Nephron (organoid): ENCODE measurements around the gene SCMH1.
A peak's percentile ranks its signal among the peaks of the same experiment; 100 is the strongest.

Source experiments
- H3K27ac Mint-ChIP-seq, 3 experiments: 2 replicates each; pipeline ENCODE4 v1.8.0; 2020; ENCODE audit warnings: mixed read lengths in 3 of 3, mild to moderate bottlenecking in 2 of 3, moderate library complexity in 1 of 3
- H3K27me3 Mint-ChIP-seq: 2 replicates; pipeline ENCODE4 v1.8.0; 2021; ENCODE audit warnings: low read depth, mild to moderate bottlenecking, moderate library complexity, mixed read lengths
- H3K36me3 Mint-ChIP-seq: 2 replicates; pipeline ENCODE4 v1.8.0; 2020; ENCODE audit warnings: low read depth, mixed read lengths
- H3K4me1 Mint-ChIP-seq: 2 replicates; pipeline ENCODE4 v1.8.0; 2020; ENCODE audit warnings: mixed read lengths
- H3K4me3 Mint-ChIP-seq, 3 experiments: 2 replicates each; pipeline ENCODE4 v1.8.0; 2020; ENCODE audit warnings: mild to moderate bottlenecking in 3 of 3, mixed read lengths in 3 of 3, moderate library complexity in 2 of 3
- H3K9me3 Mint-ChIP-seq: 2 replicates; pipeline ENCODE4 v1.8.0; 2020; ENCODE audit warnings: mixed read lengths
- TF ChIP-seq, protein P1 (sequence below), 3 experiments: fragments of 200-600 bp; sonication (generic); IDR thresholded peaks; one replicate each; pipeline ENCODE4 v1.5.0; 2021; ENCODE audit warnings: antibody characterized with exemption in 3 of 3; ENCODE audit not compliant: unreplicated experiment in 3 of 3

Gene SCMH1

DNA sequence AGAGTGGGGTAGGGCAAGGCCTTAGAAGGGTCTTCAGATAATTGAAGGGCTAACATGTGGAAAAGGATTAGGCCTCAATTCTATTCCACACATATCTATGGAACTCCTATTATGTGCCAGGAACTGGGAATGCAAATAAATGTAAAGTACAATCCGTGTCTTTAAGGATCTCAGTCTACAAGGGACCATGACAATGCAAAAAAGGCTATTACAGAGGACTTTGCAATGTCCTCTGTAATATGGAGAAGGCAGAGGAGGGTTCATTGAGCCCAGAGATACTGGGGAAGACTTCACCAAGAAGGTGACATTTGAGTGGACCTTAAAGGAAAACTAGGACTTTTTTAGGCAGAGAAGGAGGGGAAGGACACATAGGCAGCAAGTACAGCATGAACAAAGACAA is 4.5 kb upstream of the SCMH1 start:
- Mint-ChIP-seq H3K27ac (no peak overlapping the region), H3K27me3 (peaks cover 11% of the 10 kb centered on the region), H3K9me3 (no peaks in the 10 kb centered on the region), H3K4me1 (peaks cover 7% of the 10 kb centered on the region), H3K4me3 (no peak overlapping the region), H3K36me3 (no peaks in the 10 kb centered on the region)
- TF ChIP-seq, protein P1, sequence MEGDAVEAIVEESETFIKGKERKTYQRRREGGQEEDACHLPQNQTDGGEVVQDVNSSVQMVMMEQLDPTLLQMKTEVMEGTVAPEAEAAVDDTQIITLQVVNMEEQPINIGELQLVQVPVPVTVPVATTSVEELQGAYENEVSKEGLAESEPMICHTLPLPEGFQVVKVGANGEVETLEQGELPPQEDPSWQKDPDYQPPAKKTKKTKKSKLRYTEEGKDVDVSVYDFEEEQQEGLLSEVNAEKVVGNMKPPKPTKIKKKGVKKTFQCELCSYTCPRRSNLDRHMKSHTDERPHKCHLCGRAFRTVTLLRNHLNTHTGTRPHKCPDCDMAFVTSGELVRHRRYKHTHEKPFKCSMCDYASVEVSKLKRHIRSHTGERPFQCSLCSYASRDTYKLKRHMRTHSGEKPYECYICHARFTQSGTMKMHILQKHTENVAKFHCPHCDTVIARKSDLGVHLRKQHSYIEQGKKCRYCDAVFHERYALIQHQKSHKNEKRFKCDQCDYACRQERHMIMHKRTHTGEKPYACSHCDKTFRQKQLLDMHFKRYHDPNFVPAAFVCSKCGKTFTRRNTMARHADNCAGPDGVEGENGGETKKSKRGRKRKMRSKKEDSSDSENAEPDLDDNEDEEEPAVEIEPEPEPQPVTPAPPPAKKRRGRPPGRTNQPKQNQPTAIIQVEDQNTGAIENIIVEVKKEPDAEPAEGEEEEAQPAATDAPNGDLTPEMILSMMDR (IDR thresholded peaks at IDR 0.05; ENCODE audit: unreplicated experiment in 3 of 3): no peak

GRCh38 chr1:41245659-41246058 is 3.6 kb upstream of the SCMH1 start:
- no peaks in the 10 kb centered on the region for H3K9me3 Mint-ChIP-seq
- peak overlapping the region; percentile 9 to 71 (median 40) for H3K4me3 Mint-ChIP-seq
- H3K4me1 Mint-ChIP-seq: peaks cover 12% of the 10 kb centered on the region
- H3K27ac Mint-ChIP-seq: peak overlapping the region; percentile 34 to 52 (median 44)
- H3K36me3 Mint-ChIP-seq: no peaks in the 10 kb centered on the region
- TF ChIP-seq, protein P1 (IDR thresholded peaks at IDR 0.05; ENCODE audit: unreplicated experiment in 3 of 3): no peak
- peaks cover 11% of the 10 kb centered on the region for H3K27me3 Mint-ChIP-seq

DNA sequence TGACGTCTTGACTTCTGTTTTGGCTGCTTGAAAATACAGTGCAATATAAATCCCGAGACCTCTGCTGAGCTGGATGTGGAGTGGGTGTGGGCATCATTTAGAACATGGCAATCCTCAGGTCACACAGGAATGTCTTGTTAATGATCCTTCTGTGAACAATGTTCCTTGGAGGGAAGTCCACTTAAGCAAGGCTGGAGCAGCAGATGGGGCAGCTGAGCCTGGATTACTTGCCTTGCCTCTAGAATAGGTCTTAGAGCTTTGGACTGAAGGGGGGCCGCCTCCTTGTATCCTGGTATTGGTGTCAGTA is 926 bp upstream of the SCMH1 start:
- Mint-ChIP-seq H3K4me1 (peaks cover 20% of the 10 kb centered on the region), H3K4me3 (peak overlapping the region; percentile 82 to 93 (median 91)), H3K9me3 (no peaks in the 10 kb centered on the region), H3K36me3 (no peaks in the 10 kb centered on the region), H3K27ac (peak overlapping the region; percentile 94 to 97 (median 95)), H3K27me3 (peaks cover 11% of the 10 kb centered on the region)
- TF ChIP-seq, protein P1 (IDR thresholded peaks at IDR 0.05; ENCODE audit: unreplicated experiment in 3 of 3): no peak

DNA sequence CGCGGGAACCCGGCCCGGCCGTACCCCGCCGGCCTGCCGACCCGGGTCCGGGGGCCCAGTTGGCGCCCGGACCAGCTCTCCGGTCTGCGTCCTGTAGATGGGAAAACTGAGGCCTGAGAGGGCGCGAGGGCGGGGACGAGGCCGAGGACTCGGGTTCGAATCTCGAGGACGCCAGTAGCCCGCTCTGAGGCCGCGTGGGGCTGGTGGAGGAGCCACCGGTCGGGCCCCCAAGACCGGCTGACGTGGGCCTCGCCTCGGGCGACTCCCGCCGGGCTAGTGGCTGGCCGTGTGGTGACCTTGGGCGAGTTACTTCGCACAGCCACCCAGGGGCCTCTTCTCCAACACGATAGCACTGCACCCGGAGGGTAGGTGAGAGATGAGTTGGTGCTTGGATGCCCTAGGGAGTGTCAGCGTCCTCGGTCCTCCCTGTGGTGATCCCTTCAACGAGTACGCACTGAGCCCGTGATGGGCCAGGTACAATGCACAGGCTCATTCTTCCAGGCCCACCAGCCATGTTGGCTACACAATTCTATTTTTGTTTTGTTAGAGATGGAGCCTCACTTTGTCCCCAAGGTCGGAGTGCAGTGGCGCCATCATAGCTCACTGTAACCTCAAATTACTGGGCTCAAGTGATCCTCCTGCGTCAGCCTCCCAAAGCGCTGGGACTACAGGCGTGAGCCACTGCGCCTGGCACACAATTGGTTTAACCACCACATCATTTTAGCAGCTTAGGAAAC is 404 bp upstream of the SCMH1 start:
- TF ChIP-seq, protein P1 (IDR thresholded peaks at IDR 0.05; ENCODE audit: unreplicated experiment in 3 of 3): no peak
- peak overlapping the region; percentile 82 to 93 (median 91) for H3K4me3 Mint-ChIP-seq

GRCh38 chr1:41241354-41241748 is 755 bp downstream of the SCMH1 start:
- TF ChIP-seq, protein P1 (IDR thresholded peaks at IDR 0.05; ENCODE audit: unreplicated experiment in 3 of 3): no peak
- H3K27ac Mint-ChIP-seq: peak overlapping the region; percentile 96 to 98 (median 96)
- no peaks in the 10 kb centered on the region for H3K36me3 Mint-ChIP-seq
- H3K9me3 Mint-ChIP-seq: no peaks in the 10 kb centered on the region
- peak overlapping the region; percentile 86 to 97 (median 94) for H3K4me3 Mint-ChIP-seq
- H3K4me1 Mint-ChIP-seq: peaks cover 29% of the 10 kb centered on the region
- H3K27me3 Mint-ChIP-seq: peaks cover 11% of the 10 kb centered on the region

More for the DNA sequence above, 404 bp upstream of the SCMH1 start:
- no peaks in the 10 kb centered on the region for H3K36me3 Mint-ChIP-seq
- no peaks in the 10 kb centered on the region for H3K9me3 Mint-ChIP-seq
- H3K27me3 Mint-ChIP-seq: peaks cover 11% of the 10 kb centered on the region
- peak overlapping the region; percentile 94 to 97 (median 95) for H3K27ac Mint-ChIP-seq
- peaks cover 20% of the 10 kb centered on the region for H3K4me1 Mint-ChIP-seq
